Endothelial cell (in vitro differentiated cells): ENCODE results near the gene SLFN12L. TPM values are rescaled to one million over a fixed set of nuclear protein-coding genes. Genes with fewer than 3 reads are reported as not detected.
"Not testable (repeated sequence)": the region's sequence is repeated elsewhere in the genome, so short reads cannot be mapped to it uniquely, and the experiment has no call there.

Source experiments
- DNase-seq: peaks from one replicate; pipeline ENCODE4 v3.0.0; 2021; ENCODE audit warnings: low spot score
- H3K27ac Mint-ChIP-seq: one replicate; pipeline ENCODE4 v1.8.0; 2021; ENCODE audit warnings: mixed read lengths, inconsistent platforms; ENCODE audit not compliant: unreplicated experiment
- H3K27me3 Mint-ChIP-seq: one replicate; pipeline ENCODE4 v1.8.0; 2021; ENCODE audit warnings: mild to moderate bottlenecking, moderate library complexity, mixed read lengths, inconsistent platforms; ENCODE audit not compliant: unreplicated experiment
- H3K36me3 Mint-ChIP-seq: one replicate; pipeline ENCODE4 v1.8.0; 2021; ENCODE audit warnings: mild to moderate bottlenecking, low read depth, mixed read lengths, inconsistent platforms; ENCODE audit not compliant: unreplicated experiment
- H3K4me1 Mint-ChIP-seq: one replicate; pipeline ENCODE4 v1.8.0; 2021; ENCODE audit warnings: mild to moderate bottlenecking, mixed read lengths, inconsistent platforms; ENCODE audit not compliant: unreplicated experiment
- H3K4me3 Mint-ChIP-seq: one replicate; pipeline ENCODE4 v1.8.0; 2021; ENCODE audit warnings: mild to moderate bottlenecking, mixed read lengths, inconsistent platforms; ENCODE audit not compliant: unreplicated experiment
- H3K9me3 Mint-ChIP-seq: one replicate; pipeline ENCODE4 v1.8.0; 2021; ENCODE audit warnings: mixed read lengths, inconsistent platforms; ENCODE audit not compliant: unreplicated experiment
- CTCF ChIP-seq: fragments of 200-600 bp; sonication (generic); IDR thresholded peaks from one replicate; pipeline ENCODE4 v1.5.0; 2021; ENCODE audit warnings: antibody characterized with exemption; ENCODE audit not compliant: unreplicated experiment
- total RNA-seq: library from RNA; stranded (reverse); fragmentation: NEBNext Ultra II Directional; extraction: Animal tissue kit (Norgen Biotek cat#: 25700); gene quantifications from one replicate; pipeline ENCODE4 v1.2.1, GENCODE V29; 2021; ENCODE audit not compliant: unreplicated experiment

SLFN12L gene
- total RNA-seq, 1 donor from 2014 or later: not detected

DNA sequence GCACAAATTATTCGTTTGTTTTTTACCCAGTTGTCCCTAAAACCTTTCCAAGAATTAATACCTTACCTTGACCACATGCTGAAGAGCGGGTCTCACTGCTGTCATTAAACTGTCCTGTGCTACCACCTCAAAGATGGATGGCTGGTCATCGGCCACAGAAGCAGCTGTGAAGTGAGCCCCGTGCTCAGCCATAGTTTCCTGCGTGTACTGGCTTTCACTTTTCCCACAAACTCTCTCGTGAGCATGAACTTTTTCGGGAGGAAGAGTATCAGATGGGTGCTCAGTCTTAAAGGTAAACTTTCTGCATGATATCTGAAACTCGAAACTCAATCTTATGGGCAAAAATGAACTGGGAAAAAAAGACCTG is 40.3 kb upstream of the SLFN12L start:
- peaks cover 22% of the 10 kb centered on the region for H3K4me1 Mint-ChIP-seq
- peaks cover 5% of the 10 kb centered on the region for H3K36me3 Mint-ChIP-seq
- peak overlapping the region; percentile 83 for H3K27ac Mint-ChIP-seq
- peak overlapping the region; percentile 98 for H3K4me3 Mint-ChIP-seq
- no peak for TF ChIP-seq CTCF
- DNase-seq: no peak
- no peaks in the 10 kb centered on the region for H3K9me3 Mint-ChIP-seq
- peaks cover 3% of the 10 kb centered on the region for H3K27me3 Mint-ChIP-seq

- Mint-ChIP-seq H3K4me3 (no peak overlapping the region), H3K27me3 (peaks cover 3% of the 10 kb centered on the region), H3K4me1 (peaks cover 22% of the 10 kb centered on the region), H3K27ac (no peak overlapping the region), H3K36me3 (peaks cover 5% of the 10 kb centered on the region), H3K9me3 (no peaks in the 10 kb centered on the region)
- no peak for DNase-seq
- no peak for TF ChIP-seq CTCF
These were observed 38.3 kb upstream of the SLFN12L start for GRCh38 chr17:35575759-35576158.

DNA sequence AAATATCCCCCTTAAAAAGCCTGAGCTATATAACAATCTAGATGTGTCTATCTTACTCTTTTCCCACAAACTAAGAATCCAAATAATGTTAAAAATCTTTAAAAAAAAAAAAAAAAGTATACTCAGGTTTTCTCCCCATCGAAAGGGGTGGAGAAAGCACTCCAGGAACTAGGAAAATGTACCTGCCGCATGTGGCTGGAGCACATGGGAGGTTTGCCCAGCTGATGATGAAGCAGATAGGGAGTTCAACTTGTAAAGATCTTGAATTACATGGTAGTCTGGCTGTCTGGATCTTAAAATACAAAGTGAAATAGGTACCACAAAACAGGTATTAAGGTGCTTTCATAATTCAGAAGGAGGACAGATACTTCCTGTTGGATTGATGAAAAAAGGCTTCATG is 31.9 kb upstream of the SLFN12L start:
- Mint-ChIP-seq H3K9me3 (no peaks in the 10 kb centered on the region), H3K27ac (peak overlapping the region; percentile 27), H3K27me3 (no peaks in the 10 kb centered on the region), H3K36me3 (peaks cover 4% of the 10 kb centered on the region), H3K4me3 (peak overlapping the region; percentile 81), H3K4me1 (peaks cover 20% of the 10 kb centered on the region)
- no peak for TF ChIP-seq CTCF
- no peak for DNase-seq

DNA sequence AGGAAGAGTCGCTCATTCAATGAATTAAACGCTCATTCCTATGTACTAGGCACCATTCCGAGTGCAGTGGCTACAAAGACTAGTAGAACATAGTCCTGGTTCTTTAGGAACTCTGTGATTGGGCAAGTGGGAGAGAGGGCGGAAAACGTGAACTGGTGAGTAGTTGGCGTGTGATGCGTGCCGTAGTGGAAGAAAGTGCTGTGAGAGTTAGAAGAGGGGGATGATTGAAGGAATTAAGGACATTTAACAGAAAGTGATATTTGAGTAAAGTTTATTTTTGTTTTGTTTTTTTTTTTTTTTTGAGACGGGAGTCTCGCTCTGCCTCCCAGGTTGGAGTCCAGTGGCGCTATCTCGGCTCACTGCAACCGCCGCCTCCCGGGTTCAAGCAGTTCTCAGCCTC is 31.1 kb upstream of the SLFN12L start:
- TF ChIP-seq CTCF: no peak
- H3K27ac Mint-ChIP-seq: peak overlapping the region; percentile 57
- peaks cover 4% of the 10 kb centered on the region for H3K36me3 Mint-ChIP-seq
- H3K4me1 Mint-ChIP-seq: peaks cover 20% of the 10 kb centered on the region
- H3K4me3 Mint-ChIP-seq: peak overlapping the region; percentile 97
- DNase-seq: no peak
- no peaks in the 10 kb centered on the region for H3K9me3 Mint-ChIP-seq
- no peaks in the 10 kb centered on the region for H3K27me3 Mint-ChIP-seq

- H3K27me3 Mint-ChIP-seq: no peaks in the 10 kb centered on the region
These were observed 29.5 kb upstream of the SLFN12L start for GRCh38 chr17:35566968-35567367.

DNA sequence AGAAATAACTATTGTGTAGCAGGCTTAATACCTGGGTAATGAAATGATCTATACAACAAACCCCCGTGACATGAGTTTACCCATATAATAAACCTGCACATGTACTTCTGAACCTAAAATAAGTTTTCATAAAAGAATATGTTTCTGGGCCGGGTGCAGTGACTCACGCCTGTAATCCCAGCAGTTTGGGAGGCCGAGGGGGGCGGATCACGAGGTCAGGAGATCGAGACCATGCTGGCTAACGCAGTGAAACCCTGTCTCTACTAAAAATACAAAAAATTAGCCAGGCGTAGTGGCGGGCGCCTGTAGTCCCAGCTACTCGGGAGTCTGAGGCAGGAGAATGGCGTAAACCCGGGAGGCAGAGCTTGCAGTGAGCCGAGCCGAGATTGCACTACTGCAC is 25.7 kb upstream of the SLFN12L start:
- H3K27me3 Mint-ChIP-seq, H3K4me3 Mint-ChIP-seq, H3K27ac Mint-ChIP-seq: not testable (repeated sequence)

More at GRCh38 chr17:35566968-35567367, 29.5 kb upstream of the SLFN12L start:
- H3K4me3 Mint-ChIP-seq: peak overlapping the region; percentile 80
- H3K4me1 Mint-ChIP-seq: peaks cover 20% of the 10 kb centered on the region
- peaks cover 4% of the 10 kb centered on the region for H3K36me3 Mint-ChIP-seq
- no peak for TF ChIP-seq CTCF
- H3K27ac Mint-ChIP-seq: peak overlapping the region; percentile 67
- H3K9me3 Mint-ChIP-seq: no peaks in the 10 kb centered on the region
- no peak for DNase-seq

More for the DNA sequence above, 25.7 kb upstream of the SLFN12L start:
- not testable (repeated sequence) for DNase-seq, H3K9me3 Mint-ChIP-seq, H3K36me3 Mint-ChIP-seq
- peaks cover 17% of the 10 kb centered on the region for H3K4me1 Mint-ChIP-seq
